Pancreas (tissue), 10 donors: Measurements from ENCODE around the gene TMCC1. TPM values are rescaled to one million over a fixed set of nuclear protein-coding genes. Genes with fewer than 3 reads are reported as not detected.

Source experiments
- ATAC-seq, 4 donors: fragments of 200-7000 bp; cut with Tn5 transposase; one replicate each; pipeline versions ENCODE4 v1.8.0 to v1.9.1; 2020; ENCODE audit warnings: mild to moderate bottlenecking in 4 of 4, moderate library complexity in 4 of 4
- DNase-seq, 6 donors: peaks; one replicate each; pipeline ENCODE4 v3.0.0-alpha.2; 2020
- FAIRE-seq: peaks from 2 replicates; lab custom pipeline; 2012; peaks lifted over from hg19 to GRCh38; lab: Jason Lieb, UNC
- H3K27ac ChIP-seq, 4 donors: fragments of 200-600 bp; sonication (generic); 1 replicate in 3 of 4; 2 replicates in 1 of 4; pipeline versions ENCODE4 v1.5.0 to v1.8.0; 2020
- H3K27me3 ChIP-seq, 4 donors: fragments of 200-600 bp; one replicate each; pipeline ENCODE4 v1.8.0; 2021
- H3K36me3 ChIP-seq, 3 donors: fragments of 200-600 bp; sonication (generic) in 1 of 3; one replicate each; pipeline versions ENCODE4 v1.5.0 to v1.8.0; 2020 to 2021
- H3K4me1 ChIP-seq, 3 donors: fragments of 200-600 bp; one replicate each; pipeline ENCODE4 v1.8.0; 2021
- H3K4me3 ChIP-seq, 4 donors: fragments of 200-600 bp; sonication (generic) in 2 of 4; one replicate each; pipeline versions ENCODE4 v1.5.0 to v1.8.0; 2020 to 2021
- H3K9me3 ChIP-seq, 4 donors: fragments of 200-600 bp; one replicate each; pipeline ENCODE4 v1.8.0; 2021
- WGBS, 2 donors: extraction: QIAGEN DNeasy Blood & Tissue Kit; methylation state at CpG; one replicate each; pipeline ENCODE4 v1.1.7; 2013; 5-methylcytosine and 5-hydroxymethylcytosine counted together
- intact Hi-C, 3 donors: fragments of 100-400 bp; cut with DNase I; formaldehyde crosslinking; loops; one replicate each; pipeline versions ENCODE4 v1.11.1 to v1.14.2; 2022
- polyA plus RNA-seq, 2 donors: library from polyadenylated mRNA; stranded (reverse); fragments of 200-250 nt; gene quantifications; one replicate each; pipeline ENCODE4 v1.2.3, GENCODE V29; 2013
- total RNA-seq, 6 donors: library from RNA; stranded (reverse); fragmentation: NEBNext Ultra II Directional in 4 of 6; extraction: Animal tissue kit (Norgen Biotek cat#: 25700) in 4 of 6; gene quantifications; one replicate each; pipeline versions ENCODE4 v1.2.1 to v1.2.4, GENCODE V29; 2021 to 2023
- TF ChIP-seq, protein P1 (sequence below), 4 donors: fragments of 200-600 bp; sonication (generic) in 3 of 4; IDR thresholded peaks; one replicate each; pipeline versions ENCODE4 v1.5.0 to v1.8.0; 2021; ENCODE audit warnings: antibody characterized with exemption in 4 of 4
- donor health status: healthy with polysubstance abuse.
- donor health status: DM: no; HTN: no; CAD: no; lungs with moderate emphysema.
- donor health status: DM: no; HTN: no; CAD: no.
- donor health status: control.
- donor health status: control.
- donor health status: Bipolar disorder and iron deficiency.
- donor health status: DM: yes; HTN: yes; CAD: no.
- donor health status: DM: no; HTN: no; CAD: no.
- donor health status: DM: no; HTN: no; CAD: no.
- donor health status: DM: yes; HTN: yes; CAD: no.

TMCC1 gene
- total and polyA plus RNA-seq, 8 donors = 5.6 to 27.5 (median 16.9) TPM

DNA sequence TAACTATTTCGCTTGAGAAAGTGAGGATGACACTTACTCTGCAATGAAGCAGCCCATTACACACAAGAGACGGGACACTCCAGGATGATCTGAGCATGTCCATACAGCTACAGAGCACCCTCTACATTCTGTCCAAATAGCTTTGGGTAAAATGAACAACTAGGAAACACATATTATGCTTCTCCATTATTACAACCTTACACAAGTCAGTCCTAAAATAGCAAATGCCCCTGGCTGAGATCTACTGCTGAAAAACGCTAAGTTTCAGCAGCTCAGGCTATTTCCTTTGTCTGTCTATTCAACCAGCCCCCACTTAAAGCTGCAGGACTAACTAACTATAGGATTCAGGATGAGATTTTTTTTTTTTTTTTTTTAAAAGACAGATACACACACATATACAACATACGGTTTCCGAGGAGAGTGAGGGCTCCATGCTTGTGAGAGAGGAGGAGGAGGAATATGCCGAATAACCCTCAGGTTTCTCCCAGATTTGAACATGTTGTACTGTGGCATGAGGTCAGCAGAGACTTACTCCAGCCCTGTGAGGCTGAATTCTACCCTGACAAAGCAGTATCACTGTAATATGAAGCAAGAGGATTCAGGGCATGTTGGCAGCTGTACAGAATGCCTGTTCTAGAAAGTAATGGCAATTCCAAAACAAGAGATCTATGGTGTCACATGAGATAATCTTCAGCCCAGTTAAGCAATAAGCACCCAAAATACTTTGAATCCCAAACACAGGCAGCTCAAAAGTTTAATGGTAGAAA is 169.8 kb downstream of the TMCC1 start:
- intact Hi-C loops = no loop called here
- Histone ChIP-seq H3K4me3 (no peak overlapping the region), H3K9me3 (no peaks in the 10 kb centered on the region), H3K36me3 (no peaks in the 10 kb centered on the region), H3K27ac (no peak overlapping the region), H3K4me1 (peaks cover 0 to 3% (median 0%) of the 10 kb centered on the region in 3 donors), H3K27me3 (no peaks in the 10 kb centered on the region)
- ATAC-seq (peak in 3 of 4 donors; percentile 72 to 84 (median 81)), FAIRE-seq (no peak), DNase-seq (peak in 3 of 6 donors; percentile 4 to 23 (median 15))
- WGBS, 2 donors = 81 to 85% methylated on average over 6 of the region's 6 CpGs
- TF ChIP-seq, protein P1, sequence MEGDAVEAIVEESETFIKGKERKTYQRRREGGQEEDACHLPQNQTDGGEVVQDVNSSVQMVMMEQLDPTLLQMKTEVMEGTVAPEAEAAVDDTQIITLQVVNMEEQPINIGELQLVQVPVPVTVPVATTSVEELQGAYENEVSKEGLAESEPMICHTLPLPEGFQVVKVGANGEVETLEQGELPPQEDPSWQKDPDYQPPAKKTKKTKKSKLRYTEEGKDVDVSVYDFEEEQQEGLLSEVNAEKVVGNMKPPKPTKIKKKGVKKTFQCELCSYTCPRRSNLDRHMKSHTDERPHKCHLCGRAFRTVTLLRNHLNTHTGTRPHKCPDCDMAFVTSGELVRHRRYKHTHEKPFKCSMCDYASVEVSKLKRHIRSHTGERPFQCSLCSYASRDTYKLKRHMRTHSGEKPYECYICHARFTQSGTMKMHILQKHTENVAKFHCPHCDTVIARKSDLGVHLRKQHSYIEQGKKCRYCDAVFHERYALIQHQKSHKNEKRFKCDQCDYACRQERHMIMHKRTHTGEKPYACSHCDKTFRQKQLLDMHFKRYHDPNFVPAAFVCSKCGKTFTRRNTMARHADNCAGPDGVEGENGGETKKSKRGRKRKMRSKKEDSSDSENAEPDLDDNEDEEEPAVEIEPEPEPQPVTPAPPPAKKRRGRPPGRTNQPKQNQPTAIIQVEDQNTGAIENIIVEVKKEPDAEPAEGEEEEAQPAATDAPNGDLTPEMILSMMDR (IDR thresholded peaks at IDR 0.05) = no peak

DNA sequence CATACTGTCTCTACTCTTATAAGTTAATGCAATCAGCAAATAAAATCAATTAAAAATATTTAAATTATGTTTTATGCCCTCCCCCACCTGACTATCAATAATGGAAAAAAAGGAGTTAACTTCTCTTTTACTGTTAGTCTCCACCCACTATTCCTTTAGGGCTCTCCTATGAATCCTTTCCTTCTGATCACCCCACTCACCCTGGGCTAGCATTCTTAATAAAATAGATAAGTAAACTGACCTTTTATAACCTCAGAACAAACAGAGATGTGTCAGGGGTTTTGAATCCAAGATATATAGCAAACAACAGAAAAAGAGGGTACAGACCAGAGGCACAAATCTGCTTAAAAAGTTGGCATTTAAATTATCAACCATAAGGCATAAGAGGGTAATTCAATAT is 171.0 kb downstream of the TMCC1 start:
- H3K36me3 ChIP-seq = no peaks in the 10 kb centered on the region
- TF ChIP-seq, protein P1 (IDR thresholded peaks at IDR 0.05) = no peak
- no peak for ATAC-seq
- H3K27me3 ChIP-seq = no peaks in the 10 kb centered on the region
- no peak overlapping the region for H3K27ac ChIP-seq
- H3K4me3 ChIP-seq = no peak overlapping the region
- no peak for FAIRE-seq
- H3K9me3 ChIP-seq = no peaks in the 10 kb centered on the region
- H3K4me1 ChIP-seq = peaks cover 0 to 3% (median 0%) of the 10 kb centered on the region in 3 donors
- intact Hi-C loops = no loop called here
- no peak for DNase-seq

DNA sequence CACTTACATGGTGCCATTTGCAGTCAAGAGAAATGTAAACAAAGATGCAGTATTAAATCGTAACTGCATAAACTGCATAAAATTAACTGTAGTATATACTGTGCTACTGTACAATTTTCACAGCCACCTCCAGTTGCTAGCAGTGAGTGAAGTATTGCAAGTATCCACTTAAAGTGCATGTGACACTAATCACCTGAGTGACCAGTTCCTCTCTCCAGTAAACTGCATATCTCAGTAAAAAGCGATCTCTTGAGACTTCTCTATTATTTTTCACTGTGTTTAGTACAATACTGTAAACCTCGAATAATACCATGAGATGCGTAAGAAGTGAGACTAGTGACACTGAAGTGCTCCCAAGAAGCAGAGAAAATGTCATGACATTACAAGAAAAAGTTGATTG is 175.3 kb downstream of the TMCC1 start:
- H3K27ac ChIP-seq = no peak overlapping the region
- no peak for FAIRE-seq
- H3K4me3 ChIP-seq = no peak overlapping the region
- TF ChIP-seq, protein P1 (IDR thresholded peaks at IDR 0.05) = no peak
- no peak for DNase-seq
- 72 to 74% methylated on average over 4 of the region's 4 CpGs for WGBS, 2 donors
- H3K36me3 ChIP-seq = no peaks in the 10 kb centered on the region
- intact Hi-C loops = no loop called here
- no peak for ATAC-seq
- no peaks in the 10 kb centered on the region for H3K27me3 ChIP-seq
- H3K4me1 ChIP-seq = peaks cover 0 to 3% (median 0%) of the 10 kb centered on the region in 3 donors
- no peaks in the 10 kb centered on the region for H3K9me3 ChIP-seq

DNA sequence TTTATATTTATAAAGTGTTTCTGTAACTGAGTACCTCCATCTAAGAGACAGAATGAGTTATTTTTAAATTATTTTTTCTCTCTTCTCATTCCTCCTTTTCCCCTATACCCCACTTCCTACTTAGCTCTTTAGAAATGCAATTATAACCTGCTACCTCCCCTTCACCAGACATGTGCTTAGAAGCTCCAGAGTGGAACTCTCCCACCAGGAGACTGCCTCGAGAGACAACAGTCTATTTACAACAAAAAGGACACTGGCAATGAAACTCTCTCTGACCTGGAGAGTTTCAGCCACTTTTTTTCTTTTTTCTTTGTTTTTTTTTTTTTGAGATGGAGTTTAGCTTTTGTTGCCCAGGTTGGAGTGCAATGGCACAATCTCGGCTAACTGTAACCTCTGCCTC is 177.7 kb downstream of the TMCC1 start:
- intact Hi-C loops = no loop called here
- TF ChIP-seq, protein P1 (IDR thresholded peaks at IDR 0.05) = no peak
- FAIRE-seq (no peak), DNase-seq (no peak), ATAC-seq (no peak)
- Histone ChIP-seq H3K27me3 (no peaks in the 10 kb centered on the region), H3K4me1 (no peaks in the 10 kb centered on the region), H3K36me3 (no peaks in the 10 kb centered on the region), H3K9me3 (no peaks in the 10 kb centered on the region), H3K27ac (no peak overlapping the region), H3K4me3 (no peak overlapping the region)
- 80 to 95% methylated on average over 1 to 2 of the region's 2 CpGs for WGBS, 2 donors

DNA sequence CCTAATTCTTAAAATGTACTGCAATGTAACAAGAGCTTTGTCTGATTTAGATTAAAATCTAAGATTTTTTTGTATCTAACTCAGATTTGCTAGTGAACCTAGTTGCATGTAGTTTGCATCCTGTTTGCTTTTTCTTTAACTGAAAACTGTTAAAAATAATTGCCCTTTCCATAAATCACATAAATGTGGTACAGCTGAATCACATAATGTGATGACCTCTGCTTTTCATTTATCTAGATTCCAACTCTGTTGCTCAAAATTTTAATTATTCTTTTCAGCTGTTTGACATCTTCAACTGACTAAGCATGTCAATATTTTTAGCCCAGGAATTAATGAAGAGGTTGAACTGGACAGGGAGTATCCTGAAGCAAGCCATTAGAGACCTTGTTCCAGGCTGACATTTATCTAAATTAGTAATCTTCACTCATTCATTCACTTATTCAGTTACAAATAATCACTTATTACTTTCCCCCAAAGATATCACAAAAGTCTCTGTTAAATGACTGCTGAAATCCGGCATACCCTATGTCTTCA is 185.1 kb downstream of the TMCC1 start:
- 99 to 100% methylated on average over 1 of the region's 1 CpG for WGBS, 2 donors
- Histone ChIP-seq H3K36me3 (no peaks in the 10 kb centered on the region), H3K27me3 (no peaks in the 10 kb centered on the region), H3K4me3 (no peak overlapping the region), H3K27ac (no peak overlapping the region), H3K9me3 (no peaks in the 10 kb centered on the region), H3K4me1 (no peaks in the 10 kb centered on the region)
- ATAC-seq (no peak), DNase-seq (no peak), FAIRE-seq (no peak)
- intact Hi-C loops = no loop called here
- TF ChIP-seq, protein P1 (IDR thresholded peaks at IDR 0.05) = no peak
